GM12878 (cell line): ENCODE measurements around the gene DEF6. TPM values are rescaled to one million over a fixed set of nuclear protein-coding genes. Genes with fewer than 3 reads are reported as not detected.

Experiments used
- BCL11A ChIP-seq: IDR thresholded peaks from 2 replicates; pipeline ENCODE4 v1.6.1; 2011; ENCODE audit warnings: low read depth, low read length
- E2F8 ChIP-seq: fragments of 450-650 bp; IDR thresholded peaks from 2 replicates; pipeline ENCODE4 v1.6.1; 2018; ENCODE audit warnings: mild to moderate bottlenecking, low read depth, moderate library complexity; ENCODE audit not compliant: partially characterized antibody
- ESRRA ChIP-seq: IDR thresholded peaks from 2 replicates; pipeline ENCODE4 v1.6.1; 2012; ENCODE audit warnings: mild to moderate bottlenecking, low read length, improper control_type of control experiment
- HDGF ChIP-seq: fragments of 450-650 bp; IDR thresholded peaks from 2 replicates; pipeline ENCODE4 v1.6.1; 2016; ENCODE audit warnings: antibody characterized with exemption
- IKZF2 ChIP-seq, 2 experiments: fragments of 450-650 bp; IDR thresholded peaks; 2 replicates each; pipeline ENCODE4 v1.6.1; 2017; ENCODE audit warnings: mild to moderate bottlenecking in 2 of 2, moderate library complexity in 2 of 2
- MAX ChIP-seq: IDR thresholded peaks from 2 replicates; pipeline ENCODE4 v1.6.1; 2012; ENCODE audit warnings: low read depth, low read length, improper control_type of control experiment
- MEF2B ChIP-seq: fragments of 450-650 bp; IDR thresholded peaks from 2 replicates; pipeline ENCODE4 v1.6.1; 2018; ENCODE audit warnings: mild to moderate bottlenecking, moderate library complexity; ENCODE audit not compliant: partially characterized antibody, poor library complexity, severe bottlenecking
- MTA3 ChIP-seq: IDR thresholded peaks from 2 replicates; pipeline ENCODE4 v1.6.1; 2012; ENCODE audit warnings: low read length, inconsistent platforms, borderline replicate concordance
- PRDM15 ChIP-seq: fragments of 450-650 bp; formaldehyde crosslinking; IDR thresholded peaks from 2 replicates; pipeline ENCODE4 v1.4.0; 2020; ENCODE audit warnings: mild to moderate bottlenecking, moderate library complexity
- RAD51 ChIP-seq: fragments of 450-650 bp; IDR thresholded peaks from 2 replicates; pipeline ENCODE4 v1.6.1; 2016; ENCODE audit warnings: moderate library complexity, mild to moderate bottlenecking, inconsistent platforms
- RELB ChIP-seq: fragments of 450-650 bp; IDR thresholded peaks from 2 replicates; pipeline ENCODE4 v1.6.1; 2017; ENCODE audit warnings: low read depth, mild to moderate bottlenecking, moderate library complexity
- SIN3A ChIP-seq: IDR thresholded peaks from 2 replicates; pipeline ENCODE4 v1.6.1; 2012; ENCODE audit warnings: low read depth, low read length, improper control_type of control experiment
- TAF1 ChIP-seq: IDR thresholded peaks from 2 replicates; pipeline ENCODE4 v1.6.1; 2011; ENCODE audit warnings: mild to moderate bottlenecking, low read depth, low read length, borderline replicate concordance
- YBX1 ChIP-seq: fragments of 450-650 bp; IDR thresholded peaks from 2 replicates; pipeline ENCODE4 v1.6.1; 2016; ENCODE audit warnings: antibody characterized with exemption
- ZBTB40 ChIP-seq: fragments of 450-650 bp; IDR thresholded peaks from 2 replicates; pipeline ENCODE4 v1.6.1; 2016; ENCODE audit warnings: mild to moderate bottlenecking, moderate library complexity, borderline replicate concordance
- polyA plus RNA-seq, 11 experiments: library from polyadenylated mRNA; depleted of rRNA in 4 of 11; unstranded in 6 of 11; stranded (reverse) in 5 of 11; fragments of >200 nt; fragmentation: Nextera tagmentation in 4 of 11; fragmentation: Illumina TruSeq in 1 of 11; extraction: Ambion mirVana in 4 of 11; extraction: Trizol in 1 of 11; gene quantifications; 1 replicate in 1 of 11; 2 replicates in 10 of 11; pipeline versions ENCODE4 v1.2.1 to v1.2.3, GENCODE V29; 2011 to 2016; ENCODE audit warnings: inconsistent platforms in 2 of 11, missing spikeins in 2 of 11, low read depth in 1 of 11
- total RNA-seq, 4 experiments: library from RNA; depleted of rRNA in 3 of 4; stranded (reverse); fragments of >200 nt in 3 of 4; fragmentation: Illumina TruSeq in 1 of 4; extraction: Trizol in 1 of 4; gene quantifications; 2 replicates each; pipeline versions ENCODE4 v1.2.1 to v1.2.3, GENCODE V29; 2013 to 2021
- TF ChIP-seq, protein P1 (sequence below): fragments of 450-650 bp; IDR thresholded peaks from 2 replicates; pipeline ENCODE4 v1.6.1; 2016; ENCODE audit warnings: mild to moderate bottlenecking

Gene DEF6
- total and polyA plus RNA-seq, 10 of the 15 experiments (the other 5 are each of a cell fraction or from before 2014, with no cell fraction given), result 3.3 to 69.5 (median 48.8) TPM

DNA sequence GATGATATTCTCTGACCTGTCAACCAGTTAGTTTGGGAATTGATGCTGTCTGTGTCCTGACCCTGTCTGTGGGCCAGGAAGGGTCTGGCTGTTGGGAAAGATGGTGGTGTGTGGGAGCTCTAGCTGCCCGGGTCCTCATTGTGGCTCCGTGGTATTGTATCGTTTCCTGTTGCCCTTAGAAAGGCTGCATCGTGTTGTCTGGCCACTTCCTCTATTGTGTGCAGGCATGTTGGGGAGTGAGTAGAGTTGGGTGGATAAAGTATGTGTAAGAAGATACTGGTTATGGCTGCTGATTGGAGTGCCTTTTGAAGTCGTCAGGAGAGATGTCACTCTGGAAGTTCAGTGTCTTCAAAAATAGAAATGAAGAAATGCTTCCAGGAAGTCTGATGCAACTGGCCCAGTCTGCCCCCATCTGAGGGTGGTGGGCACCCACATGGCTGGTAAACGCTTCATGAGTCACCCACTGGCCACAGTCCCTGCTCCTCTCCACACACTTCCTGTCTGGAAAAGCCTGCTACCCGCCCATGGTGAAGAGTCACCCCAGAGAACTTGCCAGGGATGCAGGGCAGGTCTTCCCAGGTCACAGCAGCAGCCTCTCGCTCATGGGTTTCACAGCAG is 72.6 kb downstream of the DEF6 start (continued):
- TF ChIP-seq ZBTB40 (peak; percentile 28; the same call in 1 of the 2 replicates), RAD51 (no peak), YBX1 (no peak), E2F8 (no peak), MEF2B (no peak), RELB (no peak; the same call in 1 of the 2 replicates), BCL11A (no peak), MAX (no peak), HDGF (0 out of 2 replicates have a peak, but pooled peaks have one; percentile 53), MTA3 (0 out of 2 replicates have a peak, but pooled peaks have one; percentile 17), TAF1 (peak; percentile 36; the same call in 1 of the 2 replicates), SIN3A (no peak), PRDM15 (CRISPR knock-in tag) (no peak), IKZF2 (IDR thresholded peaks at IDR 0.05) (peak; percentile 37 to 44; a peak in 3 of 4 replicates), ESRRA (no peak)
- TF ChIP-seq, protein P1, sequence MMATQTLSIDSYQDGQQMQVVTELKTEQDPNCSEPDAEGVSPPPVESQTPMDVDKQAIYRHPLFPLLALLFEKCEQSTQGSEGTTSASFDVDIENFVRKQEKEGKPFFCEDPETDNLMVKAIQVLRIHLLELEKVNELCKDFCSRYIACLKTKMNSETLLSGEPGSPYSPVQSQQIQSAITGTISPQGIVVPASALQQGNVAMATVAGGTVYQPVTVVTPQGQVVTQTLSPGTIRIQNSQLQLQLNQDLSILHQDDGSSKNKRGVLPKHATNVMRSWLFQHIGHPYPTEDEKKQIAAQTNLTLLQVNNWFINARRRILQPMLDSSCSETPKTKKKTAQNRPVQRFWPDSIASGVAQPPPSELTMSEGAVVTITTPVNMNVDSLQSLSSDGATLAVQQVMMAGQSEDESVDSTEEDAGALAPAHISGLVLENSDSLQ, result no peak
